Keratinocyte (primary cell): ENCODE results near the gene KIR2DL3. TPM values are rescaled to one million over a fixed set of nuclear protein-coding genes. Genes with fewer than 3 reads are reported as not detected.

Experiments
- polyA plus RNA-seq, 5 experiments: library from polyadenylated mRNA; depleted of rRNA in 3 of 5; stranded (reverse) in 3 of 5; stranded (forward) in 1 of 5; unstranded in 1 of 5; fragments of >200 nt; gene quantifications; 1 replicate in 1 of 5; 2 replicates in 3 of 5; 3 replicates in 1 of 5; pipeline versions ENCODE4 v1.2.1 to v1.2.3, GENCODE V29; 2011 to 2012; ENCODE audit warnings: missing spikeins in 2 of 5, low read depth in 1 of 5, low replicate concordance in 1 of 5
- small RNA-seq, 3 experiments: library from RNA; depleted of rRNA; stranded (forward); fragments of <200 nt; gene quantifications; one replicate each; pipeline ENCODE3, GENCODE V24; 2012; ENCODE audit warnings: low read depth in 3 of 3, low replicate concordance in 1 of 3; ENCODE audit not compliant: insufficient read length in 3 of 3

Gene KIR2DL3
- polyA plus RNA-seq, 1 donor (not counting 4 experiments of a cell fraction or from before 2014, with no cell fraction given): not detected

Small RNA genes within 50 kb of the gene (small RNA-seq; reads per million reads assigned to genes)
- gene AC245128.2 (0 reads per million in 3 experiments), gene KIR3DP1 (0 reads per million in 3 experiments)

Other genes with a start within 250 kb of the KIR2DL3 start
- gene LAIR2, start 235.7 kb upstream of the KIR2DL3 start, polyA plus RNA-seq: not detected in 3 replicates
- not detected in 3 replicates for gene LILRA2, start 164.7 kb upstream of the KIR2DL3 start, polyA plus RNA-seq
- gene LILRA1, start 144.9 kb upstream of the KIR2DL3 start, polyA plus RNA-seq: not detected in 3 replicates
- not detected in 3 replicates for gene LILRB1, start 108.0 kb upstream of the KIR2DL3 start, polyA plus RNA-seq
- not detected in 3 replicates for gene LILRB4, start 75.5 kb upstream of the KIR2DL3 start, polyA plus RNA-seq
- gene KIR3DL3, start 14.1 kb upstream of the KIR2DL3 start, polyA plus RNA-seq: not detected in 3 replicates
- not detected in 3 replicates for gene KIR2DL1, start 31.3 kb downstream of the KIR2DL3 start, polyA plus RNA-seq
- gene KIR2DL4, start 65.1 kb downstream of the KIR2DL3 start, polyA plus RNA-seq: not detected in 3 replicates
- gene KIR3DL1, start 78.0 kb downstream of the KIR2DL3 start, polyA plus RNA-seq: not detected in 3 replicates
- not detected in 3 replicates for gene KIR2DS4, start 94.2 kb downstream of the KIR2DL3 start, polyA plus RNA-seq
- not detected in 3 replicates for gene KIR3DL2, start 111.9 kb downstream of the KIR2DL3 start, polyA plus RNA-seq
- gene FCAR, start 135.7 kb downstream of the KIR2DL3 start, polyA plus RNA-seq: not detected in 3 replicates
- not detected in 3 replicates for gene NCR1, start 167.6 kb downstream of the KIR2DL3 start, polyA plus RNA-seq
- 0.03 TPM in 1 of 3 replicates, not detected in the others for gene NLRP7, start 209.0 kb downstream of the KIR2DL3 start, polyA plus RNA-seq
- gene NLRP2, start 227.9 kb downstream of the KIR2DL3 start, polyA plus RNA-seq: 56.7 to 57.6 TPM (median 56.7 TPM) in 3 replicates